HEK293T (cell line): ENCODE measurements around the gene DDX56.

Experiments
- BHLHE40 ChIP-seq: fragments of 450-650 bp; IDR thresholded peaks from 2 replicates; pipeline ENCODE4 v1.6.1; 2016; ENCODE audit warnings: mild to moderate bottlenecking, moderate library complexity, borderline replicate concordance
- ELF4 ChIP-seq: fragments of 450-650 bp; IDR thresholded peaks from 2 replicates; pipeline ENCODE4 v1.6.1; 2017; ENCODE audit warnings: antibody characterized with exemption
- FOXM1 ChIP-seq: fragments of 450-650 bp; IDR thresholded peaks from 2 replicates; pipeline ENCODE4 v1.6.1; 2017; ENCODE audit warnings: mild to moderate bottlenecking, borderline replicate concordance
- HDGF ChIP-seq: fragments of 450-650 bp; IDR thresholded peaks from 2 replicates; pipeline ENCODE4 v1.6.1; 2017; ENCODE audit warnings: antibody characterized with exemption, borderline replicate concordance
- NFRKB ChIP-seq: fragments of 450-650 bp; IDR thresholded peaks from 2 replicates; pipeline ENCODE4 v1.6.1; 2016; ENCODE audit warnings: mild to moderate bottlenecking, moderate library complexity
- SP1 ChIP-seq: fragments of 450-650 bp; IDR thresholded peaks from 2 replicates; pipeline ENCODE4 v1.6.1; 2017
- ZNF384 ChIP-seq: fragments of 450-650 bp; IDR thresholded peaks from 2 replicates; pipeline ENCODE4 v1.6.1; 2016

DNA sequence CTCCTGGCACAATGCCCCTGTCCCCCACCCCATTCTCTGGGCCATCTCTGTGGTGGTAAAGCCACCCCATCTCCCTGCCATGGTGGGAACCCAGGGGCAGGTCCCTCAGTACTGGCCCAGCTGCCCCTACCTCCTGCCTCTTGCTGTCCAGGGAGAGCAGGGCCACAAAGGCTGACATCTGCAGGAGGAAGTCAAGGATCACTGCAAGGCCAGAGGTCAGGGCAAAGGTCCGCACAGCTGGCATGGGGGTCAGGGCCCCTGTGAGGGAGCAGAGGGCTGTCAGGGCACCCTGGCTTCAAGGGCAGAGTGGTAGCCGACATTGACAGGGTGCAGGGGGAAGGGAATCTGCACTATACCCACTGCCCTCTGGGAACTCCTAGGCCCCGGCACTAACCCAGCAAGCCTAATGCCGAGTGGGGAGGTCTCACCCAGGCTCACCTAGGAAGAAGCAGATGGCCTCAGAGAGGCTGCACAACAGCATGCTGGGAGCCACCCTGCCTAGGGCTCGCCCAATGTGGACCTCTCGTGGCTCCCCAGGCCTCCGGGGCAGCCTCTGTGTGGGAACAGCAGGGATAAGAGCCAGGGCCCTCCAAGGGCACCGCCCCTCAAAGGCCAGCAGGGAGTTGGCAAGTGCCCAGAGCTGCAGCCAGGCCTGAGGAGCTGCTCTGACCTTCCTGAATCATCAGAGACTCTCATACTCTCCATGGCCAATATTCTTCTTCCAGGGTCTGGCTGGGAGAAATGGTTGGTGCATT lies 40.2 kb downstream of the DDX56 start:
- TF ChIP-seq HDGF, result no peak
- TF ChIP-seq BHLHE40, result no peak
- no peak for TF ChIP-seq ELF4
- TF ChIP-seq ZNF384, result no peak
- TF ChIP-seq FOXM1, result no peak
- no peak for TF ChIP-seq SP1
- no peak for TF ChIP-seq NFRKB
